GM18526 (cell line): ENCODE data around the gene SUCO.

Source experiments
- POLR2A ChIP-seq: IDR thresholded peaks from 3 replicates; pipeline ENCODE4 v1.6.1; 2011; ENCODE audit not compliant: insufficient read length; ENCODE audit errors: extremely low read depth

Gene SUCO

GRCh38 chr1:172500207-172500606 lies 32.7 kb upstream of the SUCO start:
- TF ChIP-seq POLR2A, result no peak

GRCh38 chr1:172507741-172508140 lies 25.2 kb upstream of the SUCO start:
- TF ChIP-seq POLR2A, result no peak

- no peak for TF ChIP-seq POLR2A
Observed at GRCh38 chr1:172510479-172510878, 22.5 kb upstream of the SUCO start.

DNA sequence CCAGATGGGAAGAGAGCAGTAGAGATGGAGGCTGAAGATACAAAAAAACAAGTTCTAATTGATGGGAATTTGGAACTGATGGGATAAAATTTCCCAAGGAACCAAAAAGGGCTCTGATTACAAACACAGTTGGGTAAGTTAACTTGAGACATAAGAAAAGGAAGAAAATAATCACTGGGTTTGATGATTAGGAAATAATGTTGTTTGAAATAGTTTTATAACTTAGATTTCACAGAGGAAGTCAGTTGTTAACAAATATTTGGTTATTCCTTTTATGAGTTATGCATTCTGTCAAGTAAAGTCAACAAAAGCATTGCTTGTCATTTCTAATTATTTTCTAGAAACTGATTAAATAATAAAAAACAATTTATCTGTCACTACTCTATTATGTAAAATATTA lies 20.4 kb upstream of the SUCO start:
- no peak for TF ChIP-seq POLR2A

GRCh38 chr1:172513479-172513878 lies 19.5 kb upstream of the SUCO start:
- no peak for TF ChIP-seq POLR2A

GRCh38 chr1:172514108-172514507 lies 18.8 kb upstream of the SUCO start:
- no peak for TF ChIP-seq POLR2A

- no peak for TF ChIP-seq POLR2A
Observed at GRCh38 chr1:172515436-172515835, 17.5 kb upstream of the SUCO start.

- TF ChIP-seq POLR2A, result no peak
Observed at GRCh38 chr1:172515927-172516326, 17.0 kb upstream of the SUCO start.

GRCh38 chr1:172517081-172517480 lies 15.9 kb upstream of the SUCO start:
- TF ChIP-seq POLR2A, result no peak

DNA sequence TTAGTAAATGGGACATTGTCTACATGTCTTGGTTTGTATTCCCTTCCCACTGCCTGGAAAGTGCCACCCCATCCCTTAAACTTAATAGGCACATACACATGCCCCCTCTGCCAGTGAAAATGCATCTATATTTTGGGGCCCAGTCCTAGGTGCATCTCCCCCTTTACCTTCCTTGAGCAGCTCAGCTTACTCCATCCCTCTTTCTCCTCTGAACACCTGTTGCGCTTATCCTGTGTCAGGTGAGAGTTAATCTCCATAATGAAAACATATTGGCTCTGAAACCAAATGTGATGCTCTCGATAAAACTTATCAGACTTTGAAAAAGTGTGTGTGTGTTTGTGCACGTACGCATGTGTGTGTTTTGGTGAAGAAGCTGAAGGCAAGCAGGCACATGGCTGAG lies 15.4 kb upstream of the SUCO start:
- TF ChIP-seq POLR2A, result no peak

- no peak for TF ChIP-seq POLR2A
Observed at GRCh38 chr1:172529304-172529703, 3.6 kb upstream of the SUCO start.

- no peak for TF ChIP-seq POLR2A
Observed at GRCh38 chr1:172530000-172530399, 3.0 kb upstream of the SUCO start.

GRCh38 chr1:172531412-172532182 lies 1.4 kb upstream of the SUCO start:
- TF ChIP-seq POLR2A, result no peak

GRCh38 chr1:172532183-172532699 lies 709 bp upstream of the SUCO start:
- peak; percentile 62 for TF ChIP-seq POLR2A

DNA sequence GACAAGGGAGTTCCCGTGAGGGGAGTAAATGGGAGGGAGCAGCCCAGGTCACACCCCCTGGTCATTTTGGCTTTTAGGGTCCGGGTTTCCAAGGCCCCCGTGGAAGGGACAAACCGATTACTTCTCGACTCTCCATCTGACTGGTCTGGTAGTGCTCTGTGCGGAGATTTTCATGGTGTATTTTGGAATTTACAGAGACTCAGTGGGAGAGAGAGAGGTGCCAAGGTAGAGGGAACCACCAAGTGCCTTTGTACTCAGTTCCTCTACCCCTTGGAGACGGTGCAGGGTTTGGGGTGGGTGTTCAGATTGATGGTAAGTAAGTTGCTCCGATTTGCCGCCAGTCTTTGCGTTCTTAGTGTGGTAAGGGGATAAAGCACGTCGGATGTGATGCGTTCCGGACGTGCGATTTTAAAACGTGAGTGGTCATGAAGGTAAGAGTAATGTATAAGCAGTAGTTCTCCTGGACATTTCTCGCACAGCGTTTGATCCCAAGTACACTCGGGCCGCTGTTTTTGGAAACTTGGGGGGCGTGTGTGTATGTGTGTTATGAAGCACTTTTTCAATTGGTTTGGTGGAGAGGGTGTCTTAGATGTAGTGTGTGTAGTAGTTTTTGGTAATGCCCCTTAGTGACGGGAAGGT lies 682 bp downstream of the SUCO start:
- TF ChIP-seq POLR2A, result no peak

DNA sequence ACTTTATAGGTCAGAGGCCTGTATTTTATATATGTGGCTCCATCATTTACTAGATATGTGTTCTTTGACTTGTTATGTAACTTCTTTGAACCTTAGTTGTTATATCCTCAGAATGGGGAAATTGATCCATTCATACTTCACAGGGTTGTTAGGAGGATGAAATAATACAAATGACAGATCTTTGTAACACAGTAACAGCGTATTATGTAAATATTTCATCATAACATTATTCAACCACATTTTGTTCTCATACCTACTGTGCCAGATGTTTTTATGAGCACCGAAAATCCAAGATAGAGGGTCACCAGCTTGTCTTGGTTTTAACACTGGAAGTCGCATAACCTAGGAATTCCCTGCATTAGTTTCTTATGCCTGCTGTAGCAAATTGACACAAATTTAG lies 3.3 kb downstream of the SUCO start:
- no peak for TF ChIP-seq POLR2A

DNA sequence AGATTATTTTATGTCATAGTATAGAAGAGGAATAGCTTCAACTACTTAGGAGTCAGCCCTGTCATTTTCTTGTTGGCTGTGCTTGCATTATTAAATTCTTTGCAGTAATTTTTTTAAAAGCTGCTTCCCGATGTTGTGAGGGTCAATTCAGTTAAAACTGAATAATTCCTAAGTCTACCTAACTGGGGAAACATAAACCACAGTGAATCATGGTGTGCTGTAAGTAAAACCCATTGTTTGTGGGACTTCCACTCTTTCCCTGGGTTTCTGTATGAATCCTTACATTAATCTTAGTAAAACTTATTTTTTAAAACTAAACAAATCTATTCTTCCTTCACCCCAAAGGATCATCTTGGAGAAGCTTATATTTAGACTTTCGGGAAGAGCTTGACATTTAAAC lies 4.4 kb downstream of the SUCO start:
- no peak for TF ChIP-seq POLR2A

DNA sequence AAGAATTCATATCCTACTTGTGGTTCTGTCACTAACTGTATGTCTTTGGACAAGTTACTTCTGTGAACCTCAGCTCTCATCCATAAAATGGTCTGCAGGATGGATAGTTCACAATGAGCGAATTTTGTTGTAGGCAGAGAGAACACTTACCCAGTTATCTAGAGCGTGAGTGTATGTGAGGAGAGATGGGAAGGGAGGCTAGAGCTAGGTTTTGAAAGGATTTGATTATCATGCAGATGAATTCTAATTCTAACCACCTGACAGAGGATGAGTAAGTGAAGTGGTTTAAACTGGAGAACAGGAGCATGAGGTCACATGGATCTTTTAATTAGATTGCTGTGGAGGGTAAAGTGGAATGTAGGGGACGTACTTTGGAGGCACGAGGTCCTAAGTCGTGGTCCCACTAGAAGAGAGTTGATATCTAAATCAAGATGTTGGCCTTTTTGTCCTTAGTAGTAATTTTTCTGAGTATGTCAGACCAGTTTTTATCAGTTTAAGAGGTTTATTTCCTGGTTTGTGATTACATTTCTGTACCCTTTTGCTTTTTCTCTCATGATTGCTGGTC lies 5.0 kb downstream of the SUCO start:
- no peak for TF ChIP-seq POLR2A
